Sigmoid colon (tissue), 7 donors: ENCODE data around the gene TXLNG. TPM values are rescaled to one million over a fixed set of nuclear protein-coding genes. Genes with fewer than 3 reads are reported as not detected.

Source experiments
- DNase-seq: peaks from one replicate; pipeline ENCODE4 v3.0.0-alpha.2; 2019
- H3K27ac ChIP-seq, 4 donors: fragments of 200-600 bp; sonication (generic); one replicate each; pipeline ENCODE4 v1.5.1; 2016 to 2019; ENCODE audit warnings: mild to moderate bottlenecking in 1 of 4
- H3K27me3 ChIP-seq, 3 donors: fragments of 200-600 bp; sonication (generic); one replicate each; pipeline ENCODE4 v1.5.1; 2019; ENCODE audit warnings: mild to moderate bottlenecking in 1 of 3
- H3K36me3 ChIP-seq, 4 donors: fragments of 200-600 bp; sonication (generic); one replicate each; pipeline ENCODE4 v1.5.1; 2016 to 2019
- H3K4me1 ChIP-seq, 4 donors: fragments of 200-600 bp; sonication (generic); one replicate each; pipeline ENCODE4 v1.5.1; 2017 to 2019
- H3K4me3 ChIP-seq, 4 donors: fragments of 200-600 bp; sonication (generic); one replicate each; pipeline ENCODE4 v1.5.1; 2017 to 2019; ENCODE audit warnings: mild to moderate bottlenecking in 2 of 4, moderate library complexity in 1 of 4
- H3K9me3 ChIP-seq, 4 donors: fragments of 200-600 bp in 3 of 4; sonication (generic) in 3 of 4; one replicate each; pipeline versions ENCODE4 v1.5.1 to v1.6.1; 2013 to 2019
- EP300 ChIP-seq, 4 donors: sonication (generic); formaldehyde crosslinking; IDR thresholded peaks; one replicate each; pipeline ENCODE4 v1.6.1; 2017; ENCODE audit warnings: antibody characterized with exemption in 4 of 4
- POLR2A ChIP-seq, 2 donors: fragments of 450-650 bp; IDR thresholded peaks; one replicate each; pipeline ENCODE4 v1.6.1; 2016; ENCODE audit warnings: antibody characterized with exemption in 2 of 2, mild to moderate bottlenecking in 2 of 2, moderate library complexity in 2 of 2
- POLR2AphosphoS5 ChIP-seq, 4 donors: sonication (generic); formaldehyde crosslinking; IDR thresholded peaks; one replicate each; pipeline ENCODE4 v1.6.1; 2017; ENCODE audit warnings: antibody characterized with exemption in 4 of 4
- WGBS, 2 donors: extraction: QIAGEN DNeasy Blood & Tissue Kit; methylation state at CpG; one replicate each; pipeline ENCODE4 v1.1.7; 2013; 5-methylcytosine and 5-hydroxymethylcytosine counted together
- intact Hi-C: fragments of 100-400 bp; cut with DNase I; formaldehyde crosslinking; loops from one replicate; pipeline ENCODE4 v1.15.1; 2023
- polyA plus RNA-seq, 3 donors: library from polyadenylated mRNA; stranded (reverse); fragments of 200-250 nt; gene quantifications; one replicate each; pipeline ENCODE4 v1.2.3, GENCODE V29; 2013
- total RNA-seq, 4 donors: library from RNA; depleted of rRNA; stranded (reverse); fragments of >200 nt; gene quantifications; one replicate each; pipeline ENCODE4 v1.1.0, GENCODE V29; 2016
- TF ChIP-seq, protein P1 (sequence below), 4 experiments: fragments of 450-650 bp in 3 of 4; fragments of 200-600 bp in 1 of 4; IDR thresholded peaks; one replicate each; pipeline ENCODE4 v1.5.1; 2016 to 2019; ENCODE audit warnings: antibody characterized with exemption in 4 of 4, mild to moderate bottlenecking in 3 of 4, moderate library complexity in 2 of 4
- donor health status: healthy with polysubstance abuse.
- donor health status: Bipolar disorder and iron deficiency.
- donor health status: healthy.

TXLNG gene
- total and polyA plus RNA-seq, 7 donors: 3.9 to 20.1 (median 11.5) TPM

DNA sequence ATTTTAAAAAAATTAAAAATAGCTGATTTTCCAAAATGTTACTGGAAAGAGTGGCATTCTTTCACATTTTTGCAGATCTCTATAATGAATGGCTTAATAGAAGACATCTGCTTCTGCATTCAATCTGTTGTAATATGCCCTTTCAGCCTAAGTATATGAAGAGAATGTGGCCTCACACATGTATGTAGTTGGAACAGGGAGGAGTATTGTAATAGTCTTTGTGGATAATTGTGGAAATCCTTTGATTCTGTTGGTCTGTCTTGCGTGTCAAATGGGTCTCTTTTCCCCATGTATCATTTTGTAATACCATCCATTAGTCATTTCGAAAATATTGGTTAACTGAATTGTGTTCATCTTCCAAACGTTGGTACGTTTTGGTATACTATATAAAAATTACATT, 11.6 kb downstream of the TXLNG start:
- 79 to 90% methylated on average over 4 of the region's 4 CpGs for WGBS, 2 donors
- TF ChIP-seq EP300 (IDR thresholded peaks at IDR 0.05) (no peak), POLR2AphosphoS5 (IDR thresholded peaks at IDR 0.05) (no peak), POLR2A (IDR thresholded peaks at IDR 0.05) (no peak)
- TF ChIP-seq, protein P1, sequence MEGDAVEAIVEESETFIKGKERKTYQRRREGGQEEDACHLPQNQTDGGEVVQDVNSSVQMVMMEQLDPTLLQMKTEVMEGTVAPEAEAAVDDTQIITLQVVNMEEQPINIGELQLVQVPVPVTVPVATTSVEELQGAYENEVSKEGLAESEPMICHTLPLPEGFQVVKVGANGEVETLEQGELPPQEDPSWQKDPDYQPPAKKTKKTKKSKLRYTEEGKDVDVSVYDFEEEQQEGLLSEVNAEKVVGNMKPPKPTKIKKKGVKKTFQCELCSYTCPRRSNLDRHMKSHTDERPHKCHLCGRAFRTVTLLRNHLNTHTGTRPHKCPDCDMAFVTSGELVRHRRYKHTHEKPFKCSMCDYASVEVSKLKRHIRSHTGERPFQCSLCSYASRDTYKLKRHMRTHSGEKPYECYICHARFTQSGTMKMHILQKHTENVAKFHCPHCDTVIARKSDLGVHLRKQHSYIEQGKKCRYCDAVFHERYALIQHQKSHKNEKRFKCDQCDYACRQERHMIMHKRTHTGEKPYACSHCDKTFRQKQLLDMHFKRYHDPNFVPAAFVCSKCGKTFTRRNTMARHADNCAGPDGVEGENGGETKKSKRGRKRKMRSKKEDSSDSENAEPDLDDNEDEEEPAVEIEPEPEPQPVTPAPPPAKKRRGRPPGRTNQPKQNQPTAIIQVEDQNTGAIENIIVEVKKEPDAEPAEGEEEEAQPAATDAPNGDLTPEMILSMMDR (IDR thresholded peaks at IDR 0.05): no peak

DNA sequence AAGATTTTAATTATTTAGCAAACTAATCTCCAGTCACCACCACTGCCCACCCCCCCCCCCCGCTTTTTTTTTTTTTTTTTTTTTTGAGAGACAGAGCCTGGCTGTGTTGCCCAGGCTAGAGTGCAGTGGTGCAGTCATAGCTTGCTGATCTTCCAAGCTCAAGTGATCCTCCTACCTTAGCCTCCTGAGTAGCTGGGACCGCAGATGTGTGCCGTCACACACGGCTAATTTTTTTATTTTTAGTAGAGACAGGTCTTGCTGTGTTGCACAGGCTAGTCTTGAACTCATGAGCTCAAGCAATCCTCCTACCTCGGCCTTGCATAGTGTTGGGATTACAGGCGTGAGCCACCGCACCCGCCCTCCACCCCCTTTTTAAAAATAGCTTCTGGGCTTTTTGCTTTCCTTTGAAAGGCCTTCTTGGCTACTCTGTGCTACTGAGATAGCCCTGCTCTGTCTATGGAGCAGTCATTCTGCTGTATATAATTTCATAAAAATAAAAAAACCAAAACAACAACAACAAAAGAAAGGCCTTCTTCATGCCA, 18.7 kb downstream of the TXLNG start:
- Histone ChIP-seq H3K27ac (no peak overlapping the region), H3K27me3 (no peaks in the 10 kb centered on the region), H3K4me3 (no peak overlapping the region), H3K4me1 (peaks cover 0 to 7% (median 3%) of the 10 kb centered on the region in 4 donors), H3K9me3 (no peaks in the 10 kb centered on the region), H3K36me3 (no peaks in the 10 kb centered on the region)
- no peak for DNase-seq
- intact Hi-C loops: no loop called here
- WGBS, 2 donors: 87 to 92% methylated on average over 7 to 8 of the region's 8 CpGs
- no peak for TF ChIP-seq POLR2AphosphoS5 (IDR thresholded peaks at IDR 0.05)
- no peak for TF ChIP-seq EP300 (IDR thresholded peaks at IDR 0.05)
- TF ChIP-seq, protein P1 (IDR thresholded peaks at IDR 0.05): no peak
- TF ChIP-seq POLR2A (IDR thresholded peaks at IDR 0.05): no peak

More for the DNA sequence above, 11.6 kb downstream of the TXLNG start:
- peaks cover 0 to 10% (median 3%) of the 10 kb centered on the region in 4 donors for H3K36me3 ChIP-seq
- H3K27ac ChIP-seq: no peak overlapping the region
- no peaks in the 10 kb centered on the region for H3K9me3 ChIP-seq
- no peaks in the 10 kb centered on the region for H3K4me1 ChIP-seq
- no peak for DNase-seq
- H3K27me3 ChIP-seq: no peaks in the 10 kb centered on the region
- intact Hi-C loops: no loop called here
- H3K4me3 ChIP-seq: no peak overlapping the region

DNA sequence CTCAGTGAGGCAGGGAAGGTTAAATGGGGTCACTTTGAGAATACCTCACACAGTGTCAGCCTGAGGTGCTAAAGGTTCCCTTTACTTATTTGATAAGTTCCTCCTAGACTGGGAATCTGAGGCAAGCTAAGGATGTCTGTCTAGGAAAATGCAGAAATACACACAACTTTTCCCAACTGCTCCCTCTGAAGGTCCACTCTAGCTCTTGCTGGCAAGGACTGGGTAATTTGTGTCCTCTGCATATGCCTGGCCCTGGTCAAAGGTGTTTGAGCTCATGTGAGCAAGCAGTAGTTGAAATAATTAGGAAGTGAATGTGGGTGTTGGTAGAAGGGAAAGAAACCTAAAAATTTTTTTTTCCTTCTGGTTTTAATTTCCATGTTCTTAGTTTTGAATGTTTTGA, 21.3 kb downstream of the TXLNG start:
- Histone ChIP-seq H3K4me3 (peak overlapping the region in 2 of 4 donors; percentile 29 to 36), H3K27ac (peak overlapping the region; percentile 31 to 63 (median 51)), H3K4me1 (peaks cover 0 to 7% (median 3%) of the 10 kb centered on the region in 4 donors), H3K9me3 (no peaks in the 10 kb centered on the region), H3K36me3 (no peaks in the 10 kb centered on the region), H3K27me3 (no peaks in the 10 kb centered on the region)
- no peak for DNase-seq
- TF ChIP-seq EP300 (IDR thresholded peaks at IDR 0.05) (no peak), POLR2AphosphoS5 (IDR thresholded peaks at IDR 0.05) (no peak), POLR2A (IDR thresholded peaks at IDR 0.05) (no peak)
- TF ChIP-seq, protein P1 (IDR thresholded peaks at IDR 0.05): no peak
- intact Hi-C loops: no loop called here

DNA sequence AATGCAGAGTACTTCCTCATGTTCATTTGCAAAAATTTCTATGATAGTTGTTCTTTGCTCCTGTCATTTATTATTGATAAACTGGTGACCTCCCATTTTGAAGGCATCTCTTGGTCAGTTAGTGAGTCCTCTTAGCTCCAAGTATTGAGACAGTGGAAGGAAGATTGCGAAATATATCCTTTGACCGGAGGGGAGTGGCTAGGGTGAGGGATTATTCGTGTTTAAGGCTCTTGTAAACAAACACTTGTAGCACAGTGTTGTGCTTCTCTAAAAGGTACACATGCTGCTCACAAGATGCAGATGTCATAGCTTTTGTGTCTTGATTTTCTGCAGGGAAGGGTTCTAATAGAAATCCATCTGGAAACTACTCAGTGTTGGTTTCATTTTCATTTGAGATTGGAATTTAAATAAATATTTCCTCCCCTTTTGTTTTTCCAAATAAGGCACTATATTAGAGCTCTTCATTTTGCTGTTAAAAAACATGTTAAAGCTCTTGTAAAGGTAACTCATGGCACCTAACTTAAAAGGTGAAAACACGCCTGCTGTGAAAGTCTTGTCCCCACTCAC, 21.8 kb downstream of the TXLNG start:
- intact Hi-C loops: no loop called here
- peak overlapping the region; percentile 11 to 36 (median 30) for H3K4me3 ChIP-seq
- no peak for DNase-seq
- 23 to 43% methylated on average over 4 of the region's 4 CpGs for WGBS, 2 donors
- TF ChIP-seq EP300 (IDR thresholded peaks at IDR 0.05) (no peak), POLR2AphosphoS5 (IDR thresholded peaks at IDR 0.05) (peak in 1 of 4 donors; percentile 40)
- no peaks in the 10 kb centered on the region for H3K9me3 ChIP-seq
- no peaks in the 10 kb centered on the region for H3K36me3 ChIP-seq
- peaks cover 0 to 7% (median 3%) of the 10 kb centered on the region in 4 donors for H3K4me1 ChIP-seq
- H3K27me3 ChIP-seq: no peaks in the 10 kb centered on the region
- peak overlapping the region; percentile 31 to 63 (median 51) for H3K27ac ChIP-seq

DNA sequence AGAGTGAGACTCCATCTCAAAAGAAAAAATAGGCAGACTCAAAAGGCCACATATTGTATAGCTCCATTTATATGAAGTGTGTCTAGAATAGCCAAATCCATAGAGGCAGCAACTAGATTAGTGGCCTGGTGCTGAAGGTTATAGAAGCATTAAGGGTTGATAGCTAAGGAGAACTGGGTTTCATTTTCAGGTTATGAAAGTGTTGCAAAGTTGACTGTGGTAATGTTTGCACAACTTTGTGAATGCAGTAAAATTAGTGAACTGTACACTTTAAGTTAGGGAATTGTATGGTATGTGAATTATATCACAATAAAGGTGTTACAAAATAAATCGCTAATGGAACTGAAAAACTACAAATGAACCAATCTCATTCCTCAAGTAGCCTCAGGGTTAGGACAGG, 28.3 kb downstream of the TXLNG start:
- Histone ChIP-seq H3K27ac (no peak overlapping the region), H3K9me3 (no peaks in the 10 kb centered on the region), H3K27me3 (no peaks in the 10 kb centered on the region), H3K36me3 (peaks cover 0 to 7% (median 1%) of the 10 kb centered on the region in 4 donors), H3K4me1 (no peaks in the 10 kb centered on the region), H3K4me3 (no peak overlapping the region)
- no peak for DNase-seq
- TF ChIP-seq POLR2A (IDR thresholded peaks at IDR 0.05) (no peak), POLR2AphosphoS5 (IDR thresholded peaks at IDR 0.05) (no peak), EP300 (IDR thresholded peaks at IDR 0.05) (no peak)
- TF ChIP-seq, protein P1 (IDR thresholded peaks at IDR 0.05): no peak
- intact Hi-C loops: no loop called here
- WGBS, 2 donors: 71 to 91% methylated on average over 1 of the region's 1 CpG
